Subcutaneous adipose tissue (tissue), 4 donors: ENCODE data around the gene SIRT4. TPM values are rescaled to one million over a fixed set of nuclear protein-coding genes. Genes with fewer than 3 reads are reported as not detected.

Experiments
- CTCF ChIP-seq: fragments of 450-650 bp; IDR thresholded peaks from one replicate; pipeline ENCODE4 v1.5.1; 2016; ENCODE audit warnings: low read depth, mild to moderate bottlenecking, control low read depth, antibody characterized with exemption, moderate library complexity
- total RNA-seq, 4 donors: library from RNA; depleted of rRNA; stranded (reverse); fragments of >200 nt; gene quantifications; one replicate each; pipeline ENCODE4 v1.1.0, GENCODE V29; 2016

The SIRT4 gene
- total RNA-seq, 4 donors from 2014 or later = 0.82 to 10.0 (median 1.4) TPM

GRCh38 chr12:120286768-120287490, 15.2 kb upstream of the SIRT4 start:
- TF ChIP-seq CTCF = no peak

GRCh38 chr12:120287491-120287890, 14.6 kb upstream of the SIRT4 start:
- TF ChIP-seq CTCF = no peak

- TF ChIP-seq CTCF = no peak
Observed at GRCh38 chr12:120290609-120291305, 11.4 kb upstream of the SIRT4 start.

GRCh38 chr12:120292411-120292660, 9.8 kb upstream of the SIRT4 start:
- no peak for TF ChIP-seq CTCF

GRCh38 chr12:120292661-120293531, 9.2 kb upstream of the SIRT4 start, which contains the start of gene RNU4-1:
TSS of gene RNU4-1 (minus strand) at chr12:120293237.
- no peak for TF ChIP-seq CTCF

- no peak for TF ChIP-seq CTCF
Observed at GRCh38 chr12:120314220-120314619, 12.1 kb downstream of the SIRT4 start.

- TF ChIP-seq CTCF = no peak
Observed at GRCh38 chr12:120316798-120317223, 14.7 kb downstream of the SIRT4 start.
